OCI-LY7 (cell line): ENCODE measurements around the gene UBE2E1.

Experiments used
- CTCF ChIP-seq: fragments of 200-600 bp; sonication (generic); conservative IDR thresholded peaks from 2 replicates; pipeline ENCODE4 v1.5.1; 2014; ENCODE audit warnings: mild to moderate bottlenecking, antibody characterized with exemption, low read length, moderate library complexity, mixed read lengths
- EZH2phosphoT487 ChIP-seq: fragments of 200-600 bp; sonication (generic); IDR thresholded peaks from 2 replicates; pipeline ENCODE4 v1.6.1; 2018; ENCODE audit warnings: low read depth, borderline replicate concordance, mild to moderate bottlenecking, mixed run types, antibody characterized with exemption, low read length, moderate library complexity, mixed read lengths

GRCh38 chr3:23820888-23821287 is 15.1 kb downstream of the UBE2E1 start:
- TF ChIP-seq CTCF (no peak), EZH2phosphoT487 (no peak)
